ENCODE data around the gene ELF5. TPM values are rescaled to one million over a fixed set of nuclear protein-coding genes. Genes with fewer than 3 reads are reported as not detected.

ELF5 gene
- total and polyA plus RNA-seq, 2 of the 8 experiments (the other 6 are each of a cell fraction or from before 2014, with no cell fraction given) = not detected

- no peak for TF ChIP-seq SIN3A (conservative IDR thresholded peaks at IDR 0.05 in 1 of 2, IDR thresholded peaks at IDR 0.05 in 1 of 2; ENCODE audit: low read depth in 1 of 2, low read length in 2 of 2)
- TF ChIP-seq NANOG (IDR thresholded peaks at IDR 0.05; ENCODE audit: insufficient read depth, low read depth, low read length, poor library complexity, severe bottlenecking) = no peak
- no peak for TF ChIP-seq POLR2AphosphoS5 (IDR thresholded peaks at IDR 0.05; ENCODE audit: low read depth, low read length)
- TF ChIP-seq RFX5 (IDR thresholded peaks at IDR 0.05; ENCODE audit: borderline replicate concordance, low read depth, low read length) = no peak
- peak; percentile 22; the same call in 1 of the 2 replicates for TF ChIP-seq TEAD4 (IDR thresholded peaks at IDR 0.05; ENCODE audit: low read depth, low read length)
- TF ChIP-seq, protein P1, sequence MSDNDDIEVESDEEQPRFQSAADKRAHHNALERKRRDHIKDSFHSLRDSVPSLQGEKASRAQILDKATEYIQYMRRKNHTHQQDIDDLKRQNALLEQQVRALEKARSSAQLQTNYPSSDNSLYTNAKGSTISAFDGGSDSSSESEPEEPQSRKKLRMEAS (IDR thresholded peaks at IDR 0.05) = no peak
- TF ChIP-seq TBP (IDR thresholded peaks at IDR 0.05; ENCODE audit: low read depth, low read length) = no peak
- no peak for TF ChIP-seq EP300 (IDR thresholded peaks at IDR 0.05; ENCODE audit: borderline replicate concordance in 1 of 2, low read depth in 2 of 2, low read length in 2 of 2)
- 0 out of 2 replicates have a peak, but pooled peaks have one; percentile 13 for TF ChIP-seq CEBPB (IDR thresholded peaks at IDR 0.05; ENCODE audit: low read depth, low read length)
- TF ChIP-seq FOSL1 (IDR thresholded peaks at IDR 0.05; ENCODE audit: insufficient read depth, low read depth, low read length) = no peak
- TF ChIP-seq CBX5 (IDR thresholded peaks at IDR 0.05; ENCODE audit: low read depth, low read length) = no peak
- TF ChIP-seq POLR2A (IDR thresholded peaks at IDR 0.05; ENCODE audit: control extremely low read depth in 1 of 2, low read depth in 2 of 2, low read length in 2 of 2) = no peak
- no peak for TF ChIP-seq SP4 (IDR thresholded peaks at IDR 0.05; ENCODE audit: low read length)
- no peak for TF ChIP-seq JUN (IDR thresholded peaks at IDR 0.05; ENCODE audit: low read depth, low read length)
- no peak for TF ChIP-seq GTF2F1 (IDR thresholded peaks at IDR 0.05; ENCODE audit: borderline replicate concordance, low read depth, low read length)
- peak; percentile 67 to 74 for TF ChIP-seq RAD21 (IDR thresholded peaks at IDR 0.05 in 1 of 2, conservative IDR thresholded peaks at IDR 0.05 in 1 of 2; ENCODE audit: low read depth in 2 of 2, low read length in 2 of 2)
Measured at GRCh38 chr11:34492806-34493414, 20.7 kb downstream of the ELF5 start (continued).

Measured in H1 (cell line).